Psoas muscle (tissue), 8 donors: ENCODE results near the gene SLIT3. TPM values are rescaled to one million over a fixed set of nuclear protein-coding genes. Genes with fewer than 3 reads are reported as not detected.

Source experiments
- ATAC-seq, 4 donors: fragments of 200-7000 bp; cut with Tn5 transposase; one replicate each; pipeline ENCODE4 v1.9.1; 2020; ENCODE audit warnings: moderate library complexity in 3 of 4, mild to moderate bottlenecking in 2 of 4
- DNase-seq, 2 donors: peaks; one replicate each; pipeline ENCODE4 v3.0.0-alpha.2; 2020
- H3K27ac ChIP-seq: fragments of 200-600 bp; one replicate; pipeline ENCODE4 v1.8.0; 2022
- H3K27me3 ChIP-seq, 3 donors: fragments of 200-600 bp in 1 of 3; one replicate each; pipeline versions ENCODE4 v1.6.1 to v1.8.0; 2013 to 2022; ENCODE audit warnings: low read length in 2 of 3, mild to moderate bottlenecking in 2 of 3, moderate library complexity in 1 of 3; ENCODE audit not compliant: insufficient read depth in 3 of 3
- H3K36me3 ChIP-seq, 2 donors: fragments of 200-600 bp in 1 of 2; one replicate each; pipeline versions ENCODE4 v1.6.1 to v1.8.0; 2013 to 2022; ENCODE audit warnings: low read depth in 1 of 2, mild to moderate bottlenecking in 1 of 2, moderate library complexity in 1 of 2; ENCODE audit not compliant: insufficient read depth in 1 of 2
- H3K4me1 ChIP-seq: fragments of 200-600 bp; one replicate; pipeline ENCODE4 v1.8.0; 2022
- H3K4me3 ChIP-seq: fragments of 200-600 bp; one replicate; pipeline ENCODE4 v1.8.0; 2022; ENCODE audit warnings: mild to moderate bottlenecking
- H3K9me3 ChIP-seq: fragments of 200-600 bp; one replicate; pipeline ENCODE4 v1.8.0; 2022
- CTCF ChIP-seq: fragments of 200-600 bp; IDR thresholded peaks from one replicate; pipeline ENCODE4 v1.8.0; 2022; ENCODE audit warnings: antibody characterized with exemption
- WGBS, 3 donors: extraction: QIAGEN DNeasy Blood & Tissue Kit; methylation state at CpG; one replicate each; pipeline versions ENCODE4 v1.1.6 to v1.1.7; 2013; 5-methylcytosine and 5-hydroxymethylcytosine counted together
- intact Hi-C, 2 donors: fragments of 100-400 bp; cut with DNase I; formaldehyde crosslinking; loops; one replicate each; pipeline versions ENCODE4 v1.11.0 to v1.14.2; 2022
- polyA plus RNA-seq, 3 donors: library from polyadenylated mRNA; stranded (reverse); fragments of 200-250 nt; gene quantifications; one replicate each; pipeline ENCODE4 v1.2.3, GENCODE V29; 2013
- total RNA-seq, 4 donors: library from RNA; stranded (reverse); fragmentation: NEBNext Ultra II Directional in 2 of 4; extraction: Animal tissue kit (Norgen Biotek cat#: 25700) in 2 of 4; gene quantifications; one replicate each; pipeline versions ENCODE4 v1.2.1 to v1.2.4, GENCODE V29; 2021 to 2023
- donor health status: healthy with polysubstance abuse.
- donor health status: DM: no; HTN: no; CAD: no; lungs with moderate emphysema.
- donor health status: Bipolar disorder and iron deficiency.
- donor health status: healthy.
- donor health status: DM: yes; HTN: yes; CAD: no.
- donor health status: DM: no; HTN: no; CAD: no.
- donor health status: DM: no; HTN: no; CAD: no.
- donor health status: DM: yes; HTN: yes; CAD: no.

The SLIT3 gene
- total and polyA plus RNA-seq, 7 donors, result 0.81 to 5.9 (median 2.1) TPM

GRCh38 chr5:169103586-169104181, 197.3 kb downstream of the SLIT3 start:
- intact Hi-C loops, result no loop called here
- H3K36me3 ChIP-seq, result no peaks in the 10 kb centered on the region
- H3K4me3 ChIP-seq, result no peak overlapping the region
- H3K27ac ChIP-seq, result no peak overlapping the region
- H3K27me3 ChIP-seq, result no peaks in the 10 kb centered on the region
- no peak for TF ChIP-seq CTCF
- no peak for DNase-seq
- H3K9me3 ChIP-seq, result no peaks in the 10 kb centered on the region
- ATAC-seq, result no peak
- WGBS, 3 donors, result 40 to 51% (median 45%) methylated on average over 11 of the region's 11 CpGs
- no peaks in the 10 kb centered on the region for H3K4me1 ChIP-seq

- no peak for TF ChIP-seq CTCF
- no peaks in the 10 kb centered on the region for H3K36me3 ChIP-seq
- DNase-seq (no peak), ATAC-seq (no peak)
- WGBS, 3 donors, result 82 to 91% (median 86%) methylated on average over 2 of the region's 2 CpGs
- intact Hi-C loops, result no loop called here
- no peaks in the 10 kb centered on the region for H3K9me3 ChIP-seq
- H3K4me3 ChIP-seq, result no peak overlapping the region
- H3K27ac ChIP-seq, result no peak overlapping the region
- no peaks in the 10 kb centered on the region for H3K27me3 ChIP-seq
- no peaks in the 10 kb centered on the region for H3K4me1 ChIP-seq
Measured at GRCh38 chr5:169101966-169102365, 199.0 kb downstream of the SLIT3 start.

- Histone ChIP-seq H3K4me1 (no peaks in the 10 kb centered on the region), H3K27ac (no peak overlapping the region), H3K27me3 (no peaks in the 10 kb centered on the region), H3K9me3 (no peaks in the 10 kb centered on the region), H3K4me3 (no peak overlapping the region), H3K36me3 (no peaks in the 10 kb centered on the region)
- no peak for DNase-seq
- 72 to 74% (median 73%) methylated on average over 2 of the region's 2 CpGs for WGBS, 3 donors
- no peak for TF ChIP-seq CTCF
- ATAC-seq, result no peak
- intact Hi-C loops, result no loop called here
Measured at GRCh38 chr5:169100735-169101075, 200.2 kb downstream of the SLIT3 start.

- Histone ChIP-seq H3K4me1 (no peaks in the 10 kb centered on the region), H3K27me3 (no peaks in the 10 kb centered on the region), H3K36me3 (no peaks in the 10 kb centered on the region), H3K4me3 (no peak overlapping the region), H3K27ac (no peak overlapping the region), H3K9me3 (no peaks in the 10 kb centered on the region)
- DNase-seq (no peak), ATAC-seq (peak in 1 of 4 donors; percentile 60)
- intact Hi-C loops, result no loop called here
- WGBS, 3 donors, result 56 to 63% (median 59%) methylated on average over 10 of the region's 10 CpGs
- TF ChIP-seq CTCF, result no peak
Measured at GRCh38 chr5:169099801-169100734, 200.9 kb downstream of the SLIT3 start.
